Measurements from ENCODE around the gene PLB1. TPM values are rescaled to one million over a fixed set of nuclear protein-coding genes. Genes with fewer than 3 reads are reported as not detected.

PLB1 gene
- total RNA-seq, 1 experiment from 2014 or later, result 0.44 TPM

GRCh38 chr2:28608500-28609424 lies 112.9 kb downstream of the PLB1 start:
- no peaks in the 10 kb centered on the region for H3K9me3 Mint-ChIP-seq
- ATAC-seq, result no peak
- CTCF ChIA-PET, result interaction anchor here (0.6 to 1.7 kb wide), 3 partner anchors 13 to 42 kb away, joined by 3 to 10 read pairs (median 3); no protein-coding TSS in a partner anchor
- no peak overlapping the region for H3K4me3 Mint-ChIP-seq
- DNase-seq (ENCODE audit: low spot score), result no peak
- peaks cover 19% of the 10 kb centered on the region for H3K4me1 Mint-ChIP-seq
- H3K27me3 Mint-ChIP-seq (ENCODE audit: low read depth), result peaks cover 2% of the 10 kb centered on the region
- no peak overlapping the region for H3K27ac Mint-ChIP-seq
- POLR2A ChIA-PET, result no interaction called here
- H3K36me3 Mint-ChIP-seq, result no peaks in the 10 kb centered on the region
- TF ChIP-seq, protein P1, sequence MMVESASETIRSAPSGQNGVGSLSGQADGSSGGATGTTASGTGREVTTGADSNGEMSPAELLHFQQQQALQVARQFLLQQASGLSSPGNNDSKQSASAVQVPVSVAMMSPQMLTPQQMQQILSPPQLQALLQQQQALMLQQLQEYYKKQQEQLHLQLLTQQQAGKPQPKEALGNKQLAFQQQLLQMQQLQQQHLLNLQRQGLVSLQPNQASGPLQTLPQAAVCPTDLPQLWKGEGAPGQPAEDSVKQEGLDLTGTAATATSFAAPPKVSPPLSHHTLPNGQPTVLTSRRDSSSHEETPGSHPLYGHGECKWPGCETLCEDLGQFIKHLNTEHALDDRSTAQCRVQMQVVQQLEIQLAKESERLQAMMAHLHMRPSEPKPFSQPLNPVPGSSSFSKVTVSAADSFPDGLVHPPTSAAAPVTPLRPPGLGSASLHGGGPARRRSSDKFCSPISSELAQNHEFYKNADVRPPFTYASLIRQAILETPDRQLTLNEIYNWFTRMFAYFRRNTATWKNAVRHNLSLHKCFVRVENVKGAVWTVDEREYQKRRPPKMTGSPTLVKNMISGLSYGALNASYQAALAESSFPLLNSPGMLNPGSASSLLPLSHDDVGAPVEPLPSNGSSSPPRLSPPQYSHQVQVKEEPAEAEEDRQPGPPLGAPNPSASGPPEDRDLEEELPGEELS (CRISPR knock-in tag; IDR thresholded peaks at IDR 0.05), result no peak
- TF ChIP-seq TCF7 (CRISPR knock-in tag; IDR thresholded peaks at IDR 0.05; ENCODE audit: low read depth), result no peak
- TF ChIP-seq, protein P2, sequence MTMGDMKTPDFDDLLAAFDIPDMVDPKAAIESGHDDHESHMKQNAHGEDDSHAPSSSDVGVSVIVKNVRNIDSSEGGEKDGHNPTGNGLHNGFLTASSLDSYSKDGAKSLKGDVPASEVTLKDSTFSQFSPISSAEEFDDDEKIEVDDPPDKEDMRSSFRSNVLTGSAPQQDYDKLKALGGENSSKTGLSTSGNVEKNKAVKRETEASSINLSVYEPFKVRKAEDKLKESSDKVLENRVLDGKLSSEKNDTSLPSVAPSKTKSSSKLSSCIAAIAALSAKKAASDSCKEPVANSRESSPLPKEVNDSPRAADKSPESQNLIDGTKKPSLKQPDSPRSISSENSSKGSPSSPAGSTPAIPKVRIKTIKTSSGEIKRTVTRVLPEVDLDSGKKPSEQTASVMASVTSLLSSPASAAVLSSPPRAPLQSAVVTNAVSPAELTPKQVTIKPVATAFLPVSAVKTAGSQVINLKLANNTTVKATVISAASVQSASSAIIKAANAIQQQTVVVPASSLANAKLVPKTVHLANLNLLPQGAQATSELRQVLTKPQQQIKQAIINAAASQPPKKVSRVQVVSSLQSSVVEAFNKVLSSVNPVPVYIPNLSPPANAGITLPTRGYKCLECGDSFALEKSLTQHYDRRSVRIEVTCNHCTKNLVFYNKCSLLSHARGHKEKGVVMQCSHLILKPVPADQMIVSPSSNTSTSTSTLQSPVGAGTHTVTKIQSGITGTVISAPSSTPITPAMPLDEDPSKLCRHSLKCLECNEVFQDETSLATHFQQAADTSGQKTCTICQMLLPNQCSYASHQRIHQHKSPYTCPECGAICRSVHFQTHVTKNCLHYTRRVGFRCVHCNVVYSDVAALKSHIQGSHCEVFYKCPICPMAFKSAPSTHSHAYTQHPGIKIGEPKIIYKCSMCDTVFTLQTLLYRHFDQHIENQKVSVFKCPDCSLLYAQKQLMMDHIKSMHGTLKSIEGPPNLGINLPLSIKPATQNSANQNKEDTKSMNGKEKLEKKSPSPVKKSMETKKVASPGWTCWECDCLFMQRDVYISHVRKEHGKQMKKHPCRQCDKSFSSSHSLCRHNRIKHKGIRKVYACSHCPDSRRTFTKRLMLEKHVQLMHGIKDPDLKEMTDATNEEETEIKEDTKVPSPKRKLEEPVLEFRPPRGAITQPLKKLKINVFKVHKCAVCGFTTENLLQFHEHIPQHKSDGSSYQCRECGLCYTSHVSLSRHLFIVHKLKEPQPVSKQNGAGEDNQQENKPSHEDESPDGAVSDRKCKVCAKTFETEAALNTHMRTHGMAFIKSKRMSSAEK (CRISPR knock-in tag; IDR thresholded peaks at IDR 0.05; ENCODE audit: borderline replicate concordance), result no peak
- no peak for TF ChIP-seq FOXK1 (CRISPR knock-in tag; IDR thresholded peaks at IDR 0.05)
- TF ChIP-seq ZBTB21 (CRISPR knock-in tag; IDR thresholded peaks at IDR 0.05; ENCODE audit: borderline replicate concordance), result no peak
- no peak for TF ChIP-seq SOX15 (CRISPR knock-in tag; IDR thresholded peaks at IDR 0.05)
- TF ChIP-seq ZNF317 (CRISPR knock-in tag; IDR thresholded peaks at IDR 0.05; ENCODE audit: borderline replicate concordance, low read depth), result no peak

- Mint-ChIP-seq H3K36me3 (no peaks in the 10 kb centered on the region), H3K4me3 (no peak overlapping the region), H3K27me3 (ENCODE audit: low read depth) (peaks cover 2% of the 10 kb centered on the region), H3K27ac (no peak overlapping the region), H3K4me1 (peaks cover 19% of the 10 kb centered on the region), H3K9me3 (no peaks in the 10 kb centered on the region)
- CTCF ChIA-PET, result interaction anchor here (2.2 kb wide), 1 partner anchor 16 kb away, joined by 7 read pairs; no protein-coding TSS in a partner anchor
- TF ChIP-seq, protein P3, sequence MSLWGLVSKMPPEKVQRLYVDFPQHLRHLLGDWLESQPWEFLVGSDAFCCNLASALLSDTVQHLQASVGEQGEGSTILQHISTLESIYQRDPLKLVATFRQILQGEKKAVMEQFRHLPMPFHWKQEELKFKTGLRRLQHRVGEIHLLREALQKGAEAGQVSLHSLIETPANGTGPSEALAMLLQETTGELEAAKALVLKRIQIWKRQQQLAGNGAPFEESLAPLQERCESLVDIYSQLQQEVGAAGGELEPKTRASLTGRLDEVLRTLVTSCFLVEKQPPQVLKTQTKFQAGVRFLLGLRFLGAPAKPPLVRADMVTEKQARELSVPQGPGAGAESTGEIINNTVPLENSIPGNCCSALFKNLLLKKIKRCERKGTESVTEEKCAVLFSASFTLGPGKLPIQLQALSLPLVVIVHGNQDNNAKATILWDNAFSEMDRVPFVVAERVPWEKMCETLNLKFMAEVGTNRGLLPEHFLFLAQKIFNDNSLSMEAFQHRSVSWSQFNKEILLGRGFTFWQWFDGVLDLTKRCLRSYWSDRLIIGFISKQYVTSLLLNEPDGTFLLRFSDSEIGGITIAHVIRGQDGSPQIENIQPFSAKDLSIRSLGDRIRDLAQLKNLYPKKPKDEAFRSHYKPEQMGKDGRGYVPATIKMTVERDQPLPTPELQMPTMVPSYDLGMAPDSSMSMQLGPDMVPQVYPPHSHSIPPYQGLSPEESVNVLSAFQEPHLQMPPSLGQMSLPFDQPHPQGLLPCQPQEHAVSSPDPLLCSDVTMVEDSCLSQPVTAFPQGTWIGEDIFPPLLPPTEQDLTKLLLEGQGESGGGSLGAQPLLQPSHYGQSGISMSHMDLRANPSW (CRISPR knock-in tag; conservative IDR thresholded peaks at IDR 0.05; ENCODE audit: low read depth), result no peak
- TF ChIP-seq ZNF317 (CRISPR knock-in tag; IDR thresholded peaks at IDR 0.05; ENCODE audit: borderline replicate concordance, low read depth), result no peak
- TF ChIP-seq, protein P4, sequence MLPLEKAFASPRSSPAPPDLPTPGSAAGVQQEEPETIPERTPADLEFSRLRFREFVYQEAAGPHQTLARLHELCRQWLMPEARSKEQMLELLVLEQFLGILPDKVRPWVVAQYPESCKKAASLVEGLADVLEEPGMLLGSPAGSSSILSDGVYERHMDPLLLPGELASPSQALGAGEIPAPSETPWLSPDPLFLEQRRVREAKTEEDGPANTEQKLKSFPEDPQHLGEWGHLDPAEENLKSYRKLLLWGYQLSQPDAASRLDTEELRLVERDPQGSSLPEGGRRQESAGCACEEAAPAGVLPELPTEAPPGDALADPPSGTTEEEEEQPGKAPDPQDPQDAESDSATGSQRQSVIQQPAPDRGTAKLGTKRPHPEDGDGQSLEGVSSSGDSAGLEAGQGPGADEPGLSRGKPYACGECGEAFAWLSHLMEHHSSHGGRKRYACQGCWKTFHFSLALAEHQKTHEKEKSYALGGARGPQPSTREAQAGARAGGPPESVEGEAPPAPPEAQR (CRISPR knock-in tag; IDR thresholded peaks at IDR 0.05), result no peak
- no peak for TF ChIP-seq ZNF671 (CRISPR knock-in tag; IDR thresholded peaks at IDR 0.05)
- no peak for TF ChIP-seq ZNF121 (CRISPR knock-in tag; IDR thresholded peaks at IDR 0.05)
- no peak for TF ChIP-seq ERG (CRISPR knock-in tag; IDR thresholded peaks at IDR 0.05)
- TF ChIP-seq, protein P5, sequence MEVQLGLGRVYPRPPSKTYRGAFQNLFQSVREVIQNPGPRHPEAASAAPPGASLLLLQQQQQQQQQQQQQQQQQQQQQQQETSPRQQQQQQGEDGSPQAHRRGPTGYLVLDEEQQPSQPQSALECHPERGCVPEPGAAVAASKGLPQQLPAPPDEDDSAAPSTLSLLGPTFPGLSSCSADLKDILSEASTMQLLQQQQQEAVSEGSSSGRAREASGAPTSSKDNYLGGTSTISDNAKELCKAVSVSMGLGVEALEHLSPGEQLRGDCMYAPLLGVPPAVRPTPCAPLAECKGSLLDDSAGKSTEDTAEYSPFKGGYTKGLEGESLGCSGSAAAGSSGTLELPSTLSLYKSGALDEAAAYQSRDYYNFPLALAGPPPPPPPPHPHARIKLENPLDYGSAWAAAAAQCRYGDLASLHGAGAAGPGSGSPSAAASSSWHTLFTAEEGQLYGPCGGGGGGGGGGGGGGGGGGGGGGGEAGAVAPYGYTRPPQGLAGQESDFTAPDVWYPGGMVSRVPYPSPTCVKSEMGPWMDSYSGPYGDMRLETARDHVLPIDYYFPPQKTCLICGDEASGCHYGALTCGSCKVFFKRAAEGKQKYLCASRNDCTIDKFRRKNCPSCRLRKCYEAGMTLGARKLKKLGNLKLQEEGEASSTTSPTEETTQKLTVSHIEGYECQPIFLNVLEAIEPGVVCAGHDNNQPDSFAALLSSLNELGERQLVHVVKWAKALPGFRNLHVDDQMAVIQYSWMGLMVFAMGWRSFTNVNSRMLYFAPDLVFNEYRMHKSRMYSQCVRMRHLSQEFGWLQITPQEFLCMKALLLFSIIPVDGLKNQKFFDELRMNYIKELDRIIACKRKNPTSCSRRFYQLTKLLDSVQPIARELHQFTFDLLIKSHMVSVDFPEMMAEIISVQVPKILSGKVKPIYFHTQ (CRISPR knock-in tag; IDR thresholded peaks at IDR 0.05), result no peak
- TF ChIP-seq NFE2L1 (CRISPR knock-in tag; IDR thresholded peaks at IDR 0.05), result no peak
- TF ChIP-seq, protein P6, sequence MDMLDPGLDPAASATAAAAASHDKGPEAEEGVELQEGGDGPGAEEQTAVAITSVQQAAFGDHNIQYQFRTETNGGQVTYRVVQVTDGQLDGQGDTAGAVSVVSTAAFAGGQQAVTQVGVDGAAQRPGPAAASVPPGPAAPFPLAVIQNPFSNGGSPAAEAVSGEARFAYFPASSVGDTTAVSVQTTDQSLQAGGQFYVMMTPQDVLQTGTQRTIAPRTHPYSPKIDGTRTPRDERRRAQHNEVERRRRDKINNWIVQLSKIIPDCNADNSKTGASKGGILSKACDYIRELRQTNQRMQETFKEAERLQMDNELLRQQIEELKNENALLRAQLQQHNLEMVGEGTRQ (CRISPR knock-in tag; IDR thresholded peaks at IDR 0.05), result no peak
- no peak for TF ChIP-seq RORB (CRISPR knock-in tag; IDR thresholded peaks at IDR 0.05)
- POLR2A ChIA-PET, result no interaction called here
- ATAC-seq, result no peak
- no peak for DNase-seq (ENCODE audit: low spot score)
Measured at GRCh38 chr2:28610583-28611201, 114.8 kb downstream of the PLB1 start.
